ENCODE results near the gene ABLIM2.

ABLIM2 gene

DNA sequence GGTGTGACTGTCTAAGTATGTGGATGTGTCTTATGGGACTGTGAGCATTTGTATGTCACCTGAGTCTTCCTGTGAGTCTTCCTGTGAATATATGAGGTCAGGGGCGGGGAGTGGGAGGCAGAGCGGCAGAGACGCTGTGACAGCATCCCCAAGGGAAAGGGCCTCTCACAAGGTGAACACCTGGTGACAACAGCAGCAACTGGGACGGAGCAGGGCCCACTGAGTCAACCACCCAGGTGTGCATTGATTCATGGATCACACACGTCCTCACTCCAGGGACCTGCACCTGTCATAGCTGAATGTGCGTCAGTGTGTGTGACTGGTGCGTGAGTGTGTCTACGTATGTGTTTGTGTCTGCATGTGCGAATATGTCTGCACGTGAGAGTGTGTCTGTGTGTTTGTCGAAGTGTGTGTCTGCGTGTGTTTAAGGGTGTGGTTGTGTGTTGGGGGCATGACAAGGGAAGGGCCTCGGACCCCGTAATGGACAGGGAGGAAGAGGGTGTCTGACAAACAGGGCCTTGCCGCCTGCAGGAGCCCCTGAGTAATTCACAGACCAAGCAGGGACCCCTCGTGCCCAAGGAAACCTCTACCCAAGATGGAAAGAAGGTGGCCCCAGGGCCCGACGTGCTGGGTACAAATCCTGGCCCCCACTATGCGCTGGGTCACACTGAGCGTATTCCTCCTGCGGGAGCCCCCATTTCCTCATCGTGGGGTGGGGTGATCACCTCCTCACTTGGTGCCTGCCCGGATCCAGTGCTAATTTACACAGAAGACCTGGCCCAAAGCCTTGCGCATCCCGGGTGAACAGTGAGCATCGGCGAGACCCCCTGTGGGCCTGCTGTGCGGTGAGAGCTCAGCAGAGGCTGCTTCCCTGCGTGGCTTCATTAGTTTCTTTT lies 76.7 kb downstream of the ABLIM2 start:
- DNase-seq, result no peak

DNA sequence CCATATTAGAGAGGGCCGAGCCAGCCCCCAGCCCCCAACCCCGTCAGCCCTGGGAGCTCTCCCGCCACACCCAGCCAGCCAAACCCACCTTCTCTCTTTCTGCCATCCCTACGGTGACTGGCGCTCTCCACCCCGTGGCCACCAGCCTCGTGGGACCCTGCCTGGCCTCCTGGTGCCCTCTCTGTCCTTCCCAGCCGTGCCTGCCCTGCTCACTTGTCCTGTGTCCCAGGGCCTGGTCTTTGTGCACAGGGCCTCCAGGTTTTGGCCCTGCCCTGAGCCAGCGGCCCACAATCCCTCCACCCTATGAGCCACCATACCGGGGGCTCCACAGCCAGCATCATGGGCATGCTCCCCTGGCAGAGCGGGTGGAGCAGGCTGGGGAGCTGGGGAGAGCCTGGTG lies 77.4 kb downstream of the ABLIM2 start:
- no peak for DNase-seq

DNA sequence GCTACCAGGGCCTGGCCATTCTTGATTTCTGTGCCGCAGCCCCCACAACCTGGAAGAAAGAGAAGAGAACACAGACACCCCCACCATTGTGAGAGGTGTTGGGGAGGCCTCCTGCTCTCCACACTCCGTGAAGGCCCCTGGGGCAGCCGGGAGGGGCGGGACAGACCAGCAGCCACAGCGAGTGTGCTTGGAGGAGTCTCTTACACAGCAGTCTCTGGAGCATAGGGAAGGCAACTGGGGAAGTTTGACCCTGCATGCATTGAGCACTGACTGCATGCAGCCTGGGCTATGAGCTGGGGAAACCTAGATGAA lies 77.9 kb downstream of the ABLIM2 start:
- no peak for DNase-seq

DNA sequence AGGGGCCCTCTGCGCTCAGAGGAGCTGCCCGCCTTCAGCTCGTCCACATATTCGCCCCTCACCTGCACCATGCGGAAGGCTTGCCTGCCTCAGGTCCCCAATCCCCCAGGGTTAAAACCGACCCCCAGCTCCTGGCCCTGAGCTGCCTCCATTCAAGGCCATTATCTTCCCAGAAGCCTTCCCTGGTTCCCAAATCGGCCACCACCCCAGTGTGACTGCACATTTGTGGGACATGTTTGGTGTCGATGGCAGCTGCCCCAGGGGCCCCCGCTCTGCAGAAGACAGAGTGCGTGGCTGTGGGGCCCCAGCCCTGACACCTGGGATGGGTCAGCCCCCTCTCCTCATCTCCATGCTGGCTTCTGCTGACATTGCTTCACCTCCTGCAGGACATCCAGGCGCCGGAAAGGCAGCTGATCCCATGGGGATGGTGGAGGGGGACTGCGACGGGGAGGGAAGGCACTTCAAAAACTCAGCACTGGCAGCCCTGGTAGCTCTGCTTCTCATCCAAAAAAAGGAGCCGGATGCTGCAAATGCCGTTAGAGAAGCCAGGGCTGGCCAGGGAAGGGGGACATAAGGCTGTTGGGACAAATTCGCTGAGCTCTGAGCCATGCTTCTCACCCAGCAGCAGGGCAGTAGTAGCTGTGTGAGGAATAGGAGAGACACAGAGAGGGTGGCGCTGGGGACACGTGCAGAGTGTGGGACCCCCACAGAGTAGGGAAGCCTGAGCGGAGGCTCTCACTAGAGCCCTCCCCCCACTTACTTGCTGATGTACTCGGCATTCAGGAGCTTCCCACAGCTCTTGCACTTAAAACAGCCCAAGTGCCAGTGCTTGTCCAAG lies 78.5 kb downstream of the ABLIM2 start:
- DNase-seq, result no peak

DNA sequence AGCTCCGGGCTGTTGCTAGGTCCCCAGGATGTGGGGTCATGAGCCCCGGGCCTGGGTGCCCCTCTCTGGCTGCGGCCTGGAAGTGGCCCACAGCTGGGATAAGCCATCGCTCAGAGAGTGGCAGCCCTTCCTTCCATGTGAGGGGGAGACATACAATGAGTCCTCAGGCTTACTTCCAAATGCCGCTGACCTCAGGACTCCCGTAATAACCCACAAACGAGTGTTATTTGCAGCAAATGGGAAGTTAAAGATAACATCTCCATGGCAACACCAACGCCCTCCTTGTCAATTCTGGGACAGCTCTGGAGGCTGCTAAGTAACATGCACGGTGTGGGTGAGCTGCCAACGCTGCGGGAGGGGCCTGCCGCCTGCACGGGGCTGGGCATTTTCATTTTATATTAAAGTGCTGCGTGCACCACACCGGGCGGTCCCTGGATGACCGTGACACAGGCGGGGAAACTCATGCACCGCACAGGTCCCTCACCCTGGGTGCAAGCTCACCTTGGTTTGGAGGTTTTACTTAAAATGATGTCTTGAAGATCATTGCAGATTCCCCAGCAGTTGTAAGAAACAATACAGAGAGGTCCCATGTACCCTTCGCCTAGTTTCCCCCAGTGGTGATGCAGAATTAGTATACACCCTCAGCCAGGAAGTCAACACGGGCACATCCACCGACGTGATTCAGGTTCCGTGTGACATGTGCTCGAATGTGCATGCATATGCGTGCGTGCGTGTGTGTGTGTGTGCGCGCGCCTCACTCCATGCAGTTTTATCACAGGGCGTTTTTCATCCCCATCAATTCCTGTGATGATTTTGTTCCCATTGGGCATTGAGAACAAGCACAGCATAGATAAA lies 79.4 kb downstream of the ABLIM2 start:
- no peak for DNase-seq

DNA sequence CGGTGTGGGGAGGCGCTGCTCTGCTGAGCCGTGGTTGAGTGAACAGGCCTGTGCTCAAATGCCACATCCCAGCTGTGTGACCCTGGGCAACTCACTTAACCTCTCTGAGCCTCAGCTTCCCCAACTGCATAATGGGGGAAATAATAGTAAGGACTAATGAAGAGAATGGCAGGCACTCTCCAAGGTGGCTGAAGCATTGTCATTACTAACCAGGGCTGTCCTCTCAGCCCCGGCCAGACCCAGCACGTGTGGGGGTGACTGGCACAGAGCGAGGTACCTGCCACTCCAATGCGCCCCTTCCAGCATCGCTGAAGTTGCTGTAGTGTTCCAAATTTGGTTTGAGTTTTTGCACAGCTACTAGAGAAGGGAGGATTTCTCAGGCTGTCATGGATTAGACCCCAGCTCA lies 80.0 kb downstream of the ABLIM2 start:
- no peak for DNase-seq

DNA sequence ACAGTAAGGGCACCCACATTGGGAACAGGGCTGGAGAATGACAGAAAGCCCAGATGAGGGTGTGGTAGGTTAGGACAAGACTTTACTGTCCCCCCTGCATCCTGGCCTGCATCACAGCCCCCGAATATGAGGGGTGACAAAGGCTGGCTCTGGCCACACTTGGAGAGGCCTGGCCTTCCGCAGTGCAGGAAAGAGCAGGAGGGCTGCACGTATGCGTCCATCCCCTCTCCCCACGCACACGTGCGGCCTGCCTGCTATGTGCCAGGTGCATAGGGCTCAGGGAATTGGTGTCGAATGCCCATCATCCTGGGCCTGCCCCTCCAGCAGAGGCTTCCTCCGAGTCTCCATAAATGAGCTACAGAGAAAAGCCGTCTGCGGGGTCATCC lies 80.5 kb downstream of the ABLIM2 start:
- no peak for DNase-seq

DNA sequence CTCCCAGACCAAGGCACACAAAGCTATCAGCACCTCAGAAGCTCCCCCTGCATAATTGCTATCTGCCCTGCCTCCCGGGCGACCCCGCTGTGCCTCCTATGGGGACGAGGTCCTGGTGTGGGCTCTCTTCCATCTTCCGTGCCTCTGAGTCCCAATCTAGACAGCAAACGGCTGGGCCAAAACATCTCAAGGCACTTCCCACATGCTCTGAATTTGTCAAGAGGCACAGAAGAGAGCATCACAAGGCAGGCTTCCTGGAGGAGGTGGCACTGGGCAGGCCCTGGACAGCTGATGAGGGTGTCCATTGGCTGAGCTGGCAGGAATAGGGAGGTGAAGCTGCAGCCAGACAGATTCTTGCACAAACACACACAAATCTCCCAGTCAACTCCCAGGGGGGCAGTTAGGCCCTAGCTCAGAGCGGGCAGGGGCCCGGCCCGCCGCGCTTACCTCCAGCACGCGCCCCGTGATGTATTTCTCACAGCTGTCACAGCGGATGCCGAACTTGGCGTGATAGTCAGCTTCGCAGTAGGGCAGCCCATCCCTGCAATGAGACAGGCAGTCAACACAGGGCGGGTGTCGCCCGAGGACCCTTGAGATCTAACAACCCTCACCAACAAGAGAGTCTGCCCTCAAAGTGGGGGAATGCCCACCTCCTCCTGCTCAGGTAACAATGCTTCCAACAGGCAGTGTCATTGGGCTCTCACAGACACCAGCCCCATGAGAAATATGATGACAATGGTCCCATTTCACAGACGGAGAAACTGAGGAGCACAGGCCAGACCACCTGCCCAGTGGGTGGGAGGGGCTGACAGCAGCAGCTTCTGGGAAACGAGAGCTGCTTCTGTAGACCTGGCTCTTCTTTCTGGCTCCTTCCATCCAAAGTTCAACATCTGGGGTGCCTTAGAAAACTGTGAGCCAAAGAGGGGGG lies 81.2 kb downstream of the ABLIM2 start:
- DNase-seq, result no peak

DNA sequence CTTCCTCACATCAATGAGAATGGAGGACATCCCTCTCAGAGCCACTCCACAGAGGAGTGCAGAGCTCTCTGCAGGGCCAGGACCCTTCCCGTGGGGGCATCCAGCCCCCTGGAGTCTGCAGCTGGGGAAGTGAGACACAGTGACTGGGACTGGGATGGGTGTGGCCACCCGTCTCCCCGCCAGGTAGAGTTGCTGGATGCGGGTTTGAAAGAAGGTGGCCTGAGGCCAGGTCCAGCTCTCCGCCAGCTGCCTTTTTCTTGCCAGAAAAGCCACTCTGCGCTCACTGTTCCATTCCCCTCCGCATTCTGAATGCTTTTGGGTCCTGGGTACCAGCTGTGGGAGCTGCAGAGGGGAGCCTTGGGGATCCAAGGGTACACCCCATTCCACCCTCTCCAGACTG lies 82.6 kb downstream of the ABLIM2 start:
- DNase-seq, result no peak

DNA sequence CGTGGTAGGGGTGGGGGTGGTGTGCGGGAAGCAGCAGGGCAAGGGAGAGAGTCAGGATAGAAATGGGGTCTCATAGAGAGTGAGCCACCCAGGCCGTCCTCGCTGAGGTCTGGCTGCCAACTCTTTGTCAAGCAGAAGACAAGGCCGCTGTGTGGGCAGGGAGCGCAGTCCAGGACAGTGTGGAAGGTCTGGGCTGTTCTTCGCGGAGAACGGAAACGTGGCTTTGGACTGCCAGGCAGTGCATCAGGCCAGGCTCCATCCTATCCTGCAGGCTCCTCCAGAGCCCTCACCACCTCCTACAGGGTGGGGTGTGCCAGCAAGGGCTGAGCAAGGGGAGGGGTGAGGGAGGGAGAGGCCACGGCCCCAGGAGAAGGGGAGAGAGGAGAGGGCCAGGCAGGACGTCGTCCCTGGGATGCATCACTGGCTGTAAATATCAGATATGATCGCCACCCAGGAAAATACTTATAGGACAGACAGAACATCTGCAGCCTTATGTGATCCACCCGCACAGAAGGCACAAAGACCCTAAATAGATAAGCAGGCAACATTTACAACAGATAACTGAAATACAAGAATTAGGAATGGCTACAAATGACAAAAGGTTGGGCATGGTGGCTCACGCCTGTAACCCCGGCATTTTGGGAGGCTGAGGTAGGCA lies 85.3 kb downstream of the ABLIM2 start:
- DNase-seq, result no peak

DNA sequence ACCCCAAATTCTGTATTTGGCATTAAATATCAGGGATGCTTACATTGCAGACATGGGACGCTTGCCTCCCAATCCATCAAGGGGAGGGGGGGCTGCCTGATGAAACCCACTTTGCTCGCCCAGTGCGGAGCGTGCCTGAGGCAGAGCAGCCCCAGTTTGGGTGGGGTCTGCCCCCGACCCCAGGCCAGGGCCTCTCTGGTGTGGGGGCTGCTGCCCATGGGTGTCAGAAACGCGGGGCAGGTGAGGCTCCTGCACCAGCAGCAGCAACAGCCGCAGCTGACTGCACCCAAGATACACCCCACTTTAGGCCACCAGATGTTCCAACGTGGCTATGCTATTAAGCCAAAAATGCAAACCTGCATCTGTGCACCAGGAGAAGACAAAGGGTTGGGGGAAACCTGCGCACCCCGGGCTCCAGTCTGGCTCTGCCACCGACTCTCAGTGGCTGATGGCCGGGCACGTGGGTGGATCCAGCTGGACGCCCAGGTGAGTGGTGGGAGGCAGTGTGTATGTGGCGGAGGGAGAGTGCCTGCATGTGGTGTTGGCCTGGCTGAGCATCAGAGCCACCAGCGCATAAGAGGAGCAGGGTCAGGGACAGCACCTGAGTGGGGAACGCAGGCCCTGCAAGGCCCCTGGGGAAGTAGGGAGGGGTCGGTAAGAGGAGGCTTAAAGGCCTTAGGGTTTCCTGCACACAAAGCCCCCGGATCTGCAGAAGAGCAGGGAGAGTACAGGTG lies 86.2 kb downstream of the ABLIM2 start:
- no peak for DNase-seq

DNA sequence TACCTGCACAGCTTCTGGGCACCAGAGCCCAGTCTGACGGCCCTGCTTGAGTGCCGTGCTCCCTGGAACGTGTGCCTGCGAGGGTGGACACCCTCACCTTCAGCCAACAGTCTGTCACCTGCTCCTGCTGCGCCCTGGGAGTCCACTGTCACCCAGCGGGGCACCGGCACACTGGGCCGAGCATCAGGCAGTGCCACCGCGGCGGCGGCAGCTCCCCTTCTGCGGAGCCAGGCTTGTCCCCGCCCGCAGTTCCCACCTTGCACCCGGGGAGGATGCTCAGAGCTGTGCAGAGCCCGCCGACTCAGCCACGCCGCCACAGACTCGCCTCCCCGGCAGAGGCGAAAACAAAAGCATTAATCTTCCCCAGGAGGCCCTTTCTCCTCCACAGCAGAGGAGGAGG lies 86.8 kb downstream of the ABLIM2 start:
- no peak for DNase-seq

DNA sequence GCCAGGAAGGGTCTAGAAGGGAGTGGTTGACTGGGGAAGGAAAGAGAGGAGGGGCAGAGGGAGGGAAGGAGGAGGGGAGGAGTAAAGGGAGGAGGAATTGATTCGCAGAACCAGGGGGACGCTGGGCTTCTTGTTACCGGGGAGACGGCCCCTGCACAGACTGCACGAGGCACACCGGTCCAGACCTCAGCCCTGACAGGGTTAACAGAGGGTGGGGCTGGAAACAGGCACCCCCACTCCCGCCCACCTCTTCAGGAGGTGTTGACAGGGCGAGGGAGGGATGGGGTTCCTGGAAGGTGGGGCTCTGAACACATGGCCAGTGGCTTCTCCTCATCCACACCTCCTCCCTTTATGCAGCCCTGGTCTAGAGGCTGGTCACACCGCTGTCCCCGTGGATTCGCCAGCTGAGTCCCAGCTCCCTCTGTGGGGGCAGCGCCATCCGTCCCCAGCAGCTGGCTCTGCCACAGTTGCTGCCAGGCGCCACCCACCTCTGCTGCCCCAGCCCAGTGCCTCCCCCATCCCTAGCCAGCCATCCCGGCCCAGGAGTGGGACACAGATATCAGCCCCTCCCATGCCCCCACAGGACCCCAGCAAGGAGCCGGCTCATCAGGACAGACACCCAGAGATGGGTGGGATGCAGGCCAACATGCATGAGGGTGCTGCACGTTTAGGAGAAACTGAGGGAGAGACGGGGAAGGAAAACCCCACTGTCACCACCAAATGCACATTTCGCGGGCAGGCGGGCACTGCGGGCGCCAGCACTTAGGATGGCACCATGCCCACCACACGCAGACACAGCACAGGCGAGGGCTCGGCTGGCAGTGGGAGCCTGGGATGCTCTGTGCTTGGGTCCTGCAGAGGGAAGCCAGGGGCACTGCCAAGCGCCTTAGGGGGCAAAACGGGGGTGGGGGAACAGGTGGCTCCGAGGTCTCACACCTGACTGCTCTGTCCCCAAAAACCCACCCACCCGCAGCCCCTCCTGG lies 87.6 kb downstream of the ABLIM2 start:
- DNase-seq, result no peak

DNA sequence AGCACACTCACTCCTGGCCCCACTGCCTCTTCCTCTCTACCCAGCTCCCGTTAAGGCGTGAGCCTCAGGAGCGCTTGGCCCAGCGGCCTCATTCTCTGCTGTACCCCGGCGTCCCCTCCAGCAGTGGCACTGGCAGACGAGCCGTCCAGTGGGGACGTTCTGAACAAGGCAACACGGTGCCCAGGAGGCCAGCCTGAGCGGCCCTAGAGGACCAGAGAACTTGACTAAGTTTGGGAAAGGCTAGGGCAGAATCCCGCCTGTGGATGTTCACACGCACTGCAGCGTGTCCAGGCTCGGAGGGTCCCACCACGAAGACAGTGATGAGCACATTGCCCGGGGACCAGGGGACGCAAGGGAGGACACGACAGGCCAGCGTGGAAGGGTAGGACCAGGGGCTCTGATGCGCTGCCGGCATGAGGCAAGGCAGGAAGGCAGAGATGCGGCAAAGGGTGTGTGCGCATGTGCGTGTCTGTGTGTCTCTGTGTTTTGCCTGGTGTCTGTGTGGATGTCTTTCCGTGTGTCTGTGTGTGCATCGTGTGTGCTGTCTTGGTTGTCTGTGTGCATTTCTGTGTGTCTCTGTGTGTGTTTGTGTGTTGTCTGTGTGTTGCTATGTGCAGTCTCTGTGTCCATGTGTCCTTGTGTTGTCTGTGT lies 89.4 kb downstream of the ABLIM2 start:
- DNase-seq, result no peak

DNA sequence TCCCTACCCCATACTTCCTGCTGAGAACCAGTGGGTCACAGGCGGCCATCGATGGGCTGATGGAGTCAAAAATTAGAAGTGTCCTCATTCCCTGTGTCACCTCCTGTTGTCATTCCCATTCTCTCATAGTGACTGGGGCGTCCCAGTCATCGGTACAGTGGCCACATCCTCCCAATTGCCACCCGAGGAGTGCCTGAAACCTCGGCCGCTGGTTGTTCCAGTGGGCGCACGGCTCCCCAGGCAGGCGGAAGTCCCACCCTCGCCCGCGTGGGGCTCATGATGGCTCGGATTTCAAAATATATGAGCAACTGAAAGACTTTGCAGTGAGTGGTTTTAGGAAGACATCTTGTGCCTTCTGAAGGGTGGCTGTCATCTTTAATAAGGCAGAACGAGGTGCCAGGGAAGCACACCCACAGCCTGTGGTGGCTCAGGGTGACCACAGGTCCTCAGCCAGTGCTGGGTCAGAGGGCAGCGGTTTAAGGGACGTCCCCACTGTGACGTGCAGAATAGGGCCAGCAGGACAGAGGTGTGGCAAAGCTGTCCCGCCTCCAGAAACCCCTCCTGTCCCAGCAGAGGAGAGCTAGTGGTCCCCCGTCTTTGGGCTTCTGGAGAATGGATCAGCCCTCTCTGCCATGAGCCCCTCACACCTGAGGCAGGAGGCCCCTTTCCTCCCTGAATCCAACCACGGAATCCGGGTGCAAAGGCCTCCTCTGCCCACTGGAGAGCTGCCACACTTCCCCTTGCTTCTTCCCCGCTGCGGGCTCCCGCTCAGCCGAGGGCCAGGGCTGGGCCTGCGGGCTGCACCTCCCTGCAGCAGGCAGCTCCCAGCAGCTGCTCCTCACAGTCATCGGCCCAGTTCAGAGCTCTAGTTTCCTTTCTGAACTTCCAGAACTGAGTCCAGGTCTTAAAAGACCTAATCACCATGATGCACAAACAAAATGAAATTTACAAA lies 90.4 kb downstream of the ABLIM2 start:
- DNase-seq, result no peak

DNA sequence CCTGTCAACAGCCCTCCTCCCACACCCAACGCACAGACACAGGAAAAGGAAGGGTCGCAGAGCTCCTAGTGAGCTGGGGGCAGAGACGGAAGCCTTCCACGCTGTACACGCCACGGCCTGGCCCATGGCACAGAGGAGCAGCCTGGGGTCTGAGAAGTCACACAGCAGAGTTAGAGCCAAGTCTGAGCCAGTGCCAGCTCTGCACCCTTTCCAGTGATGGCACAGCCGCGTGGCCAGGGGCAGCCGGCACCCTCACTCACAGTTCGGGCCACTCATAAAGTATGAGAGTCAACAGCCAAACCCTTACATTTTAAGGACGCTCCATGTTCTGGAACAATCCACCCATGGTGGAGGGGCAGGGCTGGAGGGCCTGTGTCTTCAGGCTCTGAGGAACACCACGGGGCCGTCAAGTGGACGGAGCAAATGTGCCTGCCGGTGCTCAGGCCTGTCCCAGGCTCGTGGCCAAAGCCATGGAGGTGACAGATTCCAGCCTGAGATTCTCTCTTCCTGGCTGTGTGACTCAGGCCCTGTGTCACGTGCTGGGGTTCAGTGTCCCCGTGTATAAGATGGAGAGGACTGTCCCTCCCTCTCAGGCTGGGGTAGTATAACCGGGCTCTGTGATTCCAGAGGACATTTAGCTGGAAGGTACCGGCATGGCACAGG lies 91.2 kb downstream of the ABLIM2 start:
- DNase-seq, result no peak

DNA sequence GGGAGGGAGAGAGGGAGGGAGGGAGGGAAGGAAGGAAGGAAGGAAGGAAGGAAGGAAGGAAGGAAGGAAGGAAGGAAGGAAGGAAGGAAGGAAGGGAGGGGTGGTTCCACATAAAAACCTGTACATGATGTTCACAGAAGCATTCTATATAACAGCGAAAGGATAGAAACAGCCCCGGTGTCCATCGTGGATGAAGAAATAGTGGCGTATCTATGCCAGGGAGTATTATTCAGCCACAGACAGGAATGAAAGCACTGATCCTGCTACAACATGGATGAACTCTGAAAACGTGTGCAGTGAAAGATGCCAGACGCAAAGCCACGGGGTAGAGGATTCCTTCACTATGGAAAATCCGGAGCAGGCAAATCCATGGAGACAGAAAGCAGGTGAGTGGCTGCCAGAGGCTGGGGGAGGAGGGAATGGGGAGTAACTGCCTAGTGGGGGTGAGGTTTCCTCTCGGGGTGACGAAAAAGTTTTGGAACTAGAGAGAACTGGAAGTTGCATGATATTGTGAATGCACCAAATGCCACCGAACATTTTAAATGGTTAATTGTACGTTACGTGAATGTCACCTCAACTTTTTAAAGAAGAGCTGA lies 92.2 kb downstream of the ABLIM2 start:
- DNase-seq, result no peak

Measured in stimulated activated CD4-positive, alpha-beta T cell treated with anti-CD3 and anti-CD28 coated beads, Interleukin-1b, Interleukin-23, amount 100 ng/mL, for 48 hours (primary cell).